LNCaP clone FGC (cell line): ENCODE data around the gene SERPIND1.
"Not testable (repeated sequence)": the region's sequence is repeated elsewhere in the genome, so short reads cannot be mapped to it uniquely, and the experiment has no call there.

Source experiments
- DNase-seq: peaks from one replicate; pipeline ENCODE4 v3.0.0-alpha.2; 2011; ENCODE audit warnings: low read depth
- H3K4me3 ChIP-seq: 2 replicates; pipeline ENCODE4 v1.5.1; 2011; ENCODE audit warnings: mild to moderate bottlenecking, low read depth, low read length, control low read depth
- TF ChIP-seq, protein P1 (sequence below): IDR thresholded peaks from 2 replicates; pipeline ENCODE4 v1.5.1; 2012; ENCODE audit warnings: mild to moderate bottlenecking; ENCODE audit not compliant: control insufficient read depth, insufficient read depth; ENCODE audit errors: extremely low read depth

SERPIND1 gene

DNA sequence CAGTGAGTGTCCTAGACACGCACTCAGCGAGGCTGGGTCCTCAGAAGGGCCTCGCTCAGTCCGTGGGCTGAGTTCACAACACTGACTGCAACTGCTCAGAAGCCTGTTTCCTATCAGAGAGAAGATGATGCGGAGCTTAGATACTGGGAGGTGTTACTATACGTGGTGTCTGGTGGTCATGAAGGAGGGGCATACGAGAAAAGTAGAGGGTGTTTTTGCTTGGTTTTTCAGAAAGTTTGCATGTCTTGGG, 9.5 kb upstream of the SERPIND1 start:
- TF ChIP-seq, protein P1, sequence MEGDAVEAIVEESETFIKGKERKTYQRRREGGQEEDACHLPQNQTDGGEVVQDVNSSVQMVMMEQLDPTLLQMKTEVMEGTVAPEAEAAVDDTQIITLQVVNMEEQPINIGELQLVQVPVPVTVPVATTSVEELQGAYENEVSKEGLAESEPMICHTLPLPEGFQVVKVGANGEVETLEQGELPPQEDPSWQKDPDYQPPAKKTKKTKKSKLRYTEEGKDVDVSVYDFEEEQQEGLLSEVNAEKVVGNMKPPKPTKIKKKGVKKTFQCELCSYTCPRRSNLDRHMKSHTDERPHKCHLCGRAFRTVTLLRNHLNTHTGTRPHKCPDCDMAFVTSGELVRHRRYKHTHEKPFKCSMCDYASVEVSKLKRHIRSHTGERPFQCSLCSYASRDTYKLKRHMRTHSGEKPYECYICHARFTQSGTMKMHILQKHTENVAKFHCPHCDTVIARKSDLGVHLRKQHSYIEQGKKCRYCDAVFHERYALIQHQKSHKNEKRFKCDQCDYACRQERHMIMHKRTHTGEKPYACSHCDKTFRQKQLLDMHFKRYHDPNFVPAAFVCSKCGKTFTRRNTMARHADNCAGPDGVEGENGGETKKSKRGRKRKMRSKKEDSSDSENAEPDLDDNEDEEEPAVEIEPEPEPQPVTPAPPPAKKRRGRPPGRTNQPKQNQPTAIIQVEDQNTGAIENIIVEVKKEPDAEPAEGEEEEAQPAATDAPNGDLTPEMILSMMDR = no peak
- no peak overlapping the region for H3K4me3 ChIP-seq
- no peak for DNase-seq

DNA sequence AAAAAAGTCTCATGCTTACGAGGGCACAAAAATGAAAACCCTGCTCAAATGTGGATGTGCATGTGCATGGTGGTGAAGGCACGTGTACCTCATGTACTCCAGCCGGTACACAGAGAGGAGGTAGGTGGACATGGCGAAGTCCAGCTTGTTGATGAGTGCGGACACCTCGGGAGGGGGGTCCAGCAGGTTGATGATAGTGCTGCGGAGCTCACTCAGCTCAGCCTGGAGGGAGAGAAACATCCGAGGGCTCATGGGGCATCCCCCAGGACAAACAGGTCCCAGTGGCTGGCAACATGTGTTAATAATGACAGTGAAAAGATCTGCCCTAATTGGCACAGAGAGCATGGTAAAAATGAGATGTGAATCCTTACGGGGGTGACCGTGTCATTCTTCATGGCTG, 9.2 kb upstream of the SERPIND1 start:
- TF ChIP-seq, protein P1 = no peak
- no peak overlapping the region for H3K4me3 ChIP-seq
- DNase-seq = no peak

DNA sequence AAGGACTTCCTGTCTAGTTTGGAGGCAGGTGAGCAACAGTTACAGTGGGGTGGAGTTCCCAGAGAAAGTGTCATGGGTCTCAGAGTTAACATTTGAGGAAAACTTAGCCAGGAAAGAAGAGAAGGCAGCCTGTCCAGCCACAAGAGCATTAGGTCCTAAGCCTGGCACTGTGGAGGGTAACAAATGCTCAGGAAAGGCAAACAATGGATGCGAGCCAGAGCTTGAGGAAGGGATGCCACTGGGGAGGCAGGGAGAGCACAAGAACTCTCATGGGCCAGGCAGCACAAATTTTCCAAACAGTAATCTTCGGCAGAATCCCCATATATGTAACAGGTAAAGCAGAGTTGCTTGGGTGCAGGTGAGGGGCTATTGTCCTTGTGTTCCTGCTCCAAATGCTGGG, 8.0 kb upstream of the SERPIND1 start:
- H3K4me3 ChIP-seq = no peak overlapping the region
- TF ChIP-seq, protein P1 = no peak
- no peak for DNase-seq

DNA sequence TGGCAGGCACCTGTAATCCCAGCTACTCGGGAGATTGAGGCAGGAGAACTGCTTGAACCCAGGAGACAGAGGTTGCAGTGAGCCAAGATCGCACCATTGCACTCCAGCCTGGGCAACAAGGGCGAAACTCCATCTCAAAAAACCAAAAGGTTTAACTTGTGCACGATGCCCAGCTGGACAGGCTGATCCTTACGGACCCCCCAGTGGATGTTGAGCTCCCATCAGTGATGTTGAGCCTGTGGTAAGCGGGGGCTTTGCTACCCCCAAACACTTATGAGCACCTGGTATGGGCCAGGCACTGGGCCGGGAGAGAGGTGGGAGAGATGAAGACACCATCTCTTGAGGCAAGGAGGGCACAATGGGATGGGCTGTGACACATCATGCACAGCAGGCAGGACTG, 7.4 kb upstream of the SERPIND1 start:
- TF ChIP-seq, protein P1 = no peak
- DNase-seq = no peak
- H3K4me3 ChIP-seq = no peak overlapping the region

DNA sequence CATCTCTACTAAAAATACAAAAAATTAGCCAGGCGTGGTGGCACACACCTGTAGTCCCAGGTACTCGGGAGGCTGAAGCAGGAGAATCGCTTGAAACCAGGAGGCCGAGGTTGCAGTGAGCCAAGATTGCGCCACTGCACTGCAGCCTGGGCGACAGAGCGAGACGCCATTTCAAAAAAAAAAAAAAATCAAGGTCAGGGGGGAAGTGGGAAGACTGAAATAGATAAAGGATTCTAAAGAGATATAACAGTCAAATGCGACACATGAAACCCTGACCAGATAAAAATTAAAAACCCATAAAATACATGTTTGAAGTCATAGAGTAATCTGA, 4.5 kb upstream of the SERPIND1 start:
- not testable (repeated sequence) for H3K4me3 ChIP-seq, DNase-seq

DNA sequence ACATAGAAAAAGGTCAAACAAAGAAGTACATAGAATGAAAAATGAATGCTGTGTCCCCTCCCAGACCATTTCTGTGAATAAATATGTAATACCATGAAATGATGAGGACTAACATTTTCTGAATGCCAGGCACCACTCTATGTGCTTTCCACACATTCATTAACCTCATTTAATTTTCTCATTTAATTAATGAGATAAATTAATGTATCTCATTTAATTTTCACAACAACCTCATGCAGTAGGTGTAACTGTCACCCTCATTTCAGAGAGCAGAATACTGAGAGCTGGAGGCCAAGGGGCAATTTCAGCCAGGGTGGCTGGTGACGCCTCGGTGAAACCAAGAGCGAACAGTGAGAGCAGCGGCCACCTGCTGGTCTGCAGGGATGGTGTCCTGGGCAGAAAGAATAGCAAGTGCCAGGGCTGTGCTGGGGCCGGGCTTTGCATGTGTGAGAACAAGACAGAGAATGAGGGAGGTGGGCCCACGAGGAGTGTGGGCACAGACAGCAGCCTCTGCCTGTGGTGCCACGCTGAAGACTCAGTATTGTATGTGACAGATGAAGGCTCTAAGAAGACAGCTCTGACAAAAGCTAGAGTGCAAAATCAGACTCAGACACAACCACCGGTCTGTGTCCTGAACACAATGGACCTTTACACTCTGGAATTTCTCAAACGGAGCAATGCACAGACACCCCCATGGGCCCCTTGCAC, 1.8 kb upstream of the SERPIND1 start:
- no peak overlapping the region for H3K4me3 ChIP-seq
- TF ChIP-seq, protein P1 = no peak
- no peak for DNase-seq

DNA sequence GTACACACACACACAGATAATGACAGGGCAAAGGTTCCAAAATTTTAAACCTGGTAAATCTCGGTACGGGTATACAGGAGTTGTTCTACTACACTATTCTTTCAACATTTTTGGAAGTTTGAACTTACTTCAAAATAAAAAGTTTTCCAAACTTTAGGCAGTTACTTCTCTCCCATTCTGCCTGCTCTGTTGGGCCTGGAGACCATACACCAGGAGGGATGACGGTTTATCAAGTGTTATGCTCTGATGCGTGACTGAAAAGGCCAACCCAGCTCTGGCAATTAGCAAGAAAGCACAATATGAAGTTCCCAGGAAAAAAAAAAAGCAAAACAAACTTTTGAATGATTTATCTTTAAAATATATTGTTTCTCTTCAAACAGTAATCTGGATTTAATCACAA, 969 bp downstream of the SERPIND1 start:
- TF ChIP-seq, protein P1 = no peak
- no peak overlapping the region for H3K4me3 ChIP-seq
- DNase-seq = no peak

DNA sequence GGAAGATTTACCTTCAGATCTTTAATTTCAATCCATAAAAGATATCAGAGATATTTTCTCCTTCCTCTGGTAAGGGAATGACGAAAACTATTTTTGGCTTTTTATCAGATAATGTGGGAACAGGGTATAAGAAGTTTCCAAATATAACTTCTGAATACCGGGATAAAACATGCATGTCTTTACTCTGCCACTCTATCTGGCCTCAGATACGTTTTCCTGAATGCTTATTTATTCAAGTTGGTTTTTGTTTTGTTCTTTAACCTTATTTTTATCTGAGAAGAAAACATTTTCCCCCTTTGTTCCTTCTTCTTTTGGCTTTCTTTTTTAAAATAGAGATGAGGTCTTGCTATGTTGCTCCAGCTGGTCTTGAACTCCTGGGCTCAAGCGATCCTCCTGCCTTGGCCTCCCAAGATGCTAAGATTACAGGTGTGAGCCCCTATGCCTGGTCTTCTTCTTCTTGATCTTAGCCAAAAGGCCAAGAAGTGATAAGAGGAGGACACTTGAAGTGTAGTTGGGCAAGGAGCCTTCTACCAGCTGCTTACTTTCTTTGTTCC, 1.5 kb downstream of the SERPIND1 start:
- DNase-seq = no peak
- TF ChIP-seq, protein P1 = no peak
- no peak overlapping the region for H3K4me3 ChIP-seq
